ENCODE measurements around the gene PF4V1. TPM values are rescaled to one million over a fixed set of nuclear protein-coding genes. Genes with fewer than 3 reads are reported as not detected.
A peak's percentile ranks its signal among the peaks of the same experiment; 100 is the strongest.

Gene PF4V1
- total and polyA plus RNA-seq, 9 of the 15 experiments (the other 6 are each of a cell fraction or from before 2014, with no cell fraction given): not detected

DNA sequence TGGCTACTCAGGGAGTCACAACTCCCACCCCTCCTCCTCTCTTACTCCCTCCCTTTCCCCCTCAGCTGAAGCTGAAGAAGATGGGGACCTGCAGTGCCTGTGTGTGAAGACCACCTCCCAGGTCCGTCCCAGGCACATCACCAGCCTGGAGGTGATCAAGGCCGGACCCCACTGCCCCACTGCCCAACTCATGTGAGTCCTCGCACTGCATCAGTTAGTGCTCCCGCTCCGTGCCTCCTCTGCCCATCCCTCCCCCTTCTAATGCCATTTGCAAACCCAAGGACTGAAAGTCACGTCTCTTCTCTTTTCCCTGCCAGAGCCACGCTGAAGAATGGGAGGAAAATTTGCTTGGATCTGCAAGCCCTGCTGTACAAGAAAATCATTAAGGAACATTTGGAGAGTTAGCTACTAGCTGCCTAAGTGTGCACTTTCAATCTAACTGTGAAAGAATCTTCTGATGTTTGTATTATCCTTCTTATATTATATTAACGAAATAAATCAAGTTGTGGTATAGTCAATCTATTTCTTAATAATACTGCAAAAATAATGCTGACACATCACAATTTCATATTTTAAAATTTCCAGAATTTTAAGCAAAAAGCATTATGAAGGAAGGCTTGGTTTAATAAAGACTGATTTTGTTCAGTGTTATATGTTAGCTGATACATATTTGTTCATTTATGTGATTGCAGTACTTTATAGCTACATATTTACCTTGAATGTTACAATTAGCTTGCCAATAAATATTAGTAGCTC, 800 bp downstream of the PF4V1 start (continued):
- TF ChIP-seq ARID3A (IDR thresholded peaks at IDR 0.05; ENCODE audit: borderline replicate concordance, low read depth, low read length): no peak
- TF ChIP-seq, protein P1, sequence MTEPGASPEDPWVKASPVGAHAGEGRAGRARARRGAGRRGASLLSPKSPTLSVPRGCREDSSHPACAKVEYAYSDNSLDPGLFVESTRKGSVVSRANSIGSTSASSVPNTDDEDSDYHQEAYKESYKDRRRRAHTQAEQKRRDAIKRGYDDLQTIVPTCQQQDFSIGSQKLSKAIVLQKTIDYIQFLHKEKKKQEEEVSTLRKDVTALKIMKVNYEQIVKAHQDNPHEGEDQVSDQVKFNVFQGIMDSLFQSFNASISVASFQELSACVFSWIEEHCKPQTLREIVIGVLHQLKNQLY (CRISPR knock-in tag; conservative IDR thresholded peaks at IDR 0.05): no peak
- TF ChIP-seq ARID3B (CRISPR knock-in tag; IDR thresholded peaks at IDR 0.05; ENCODE audit: borderline replicate concordance): no peak
- TF ChIP-seq, protein P2, sequence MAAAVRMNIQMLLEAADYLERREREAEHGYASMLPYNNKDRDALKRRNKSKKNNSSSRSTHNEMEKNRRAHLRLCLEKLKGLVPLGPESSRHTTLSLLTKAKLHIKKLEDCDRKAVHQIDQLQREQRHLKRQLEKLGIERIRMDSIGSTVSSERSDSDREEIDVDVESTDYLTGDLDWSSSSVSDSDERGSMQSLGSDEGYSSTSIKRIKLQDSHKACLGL (CRISPR knock-in tag; IDR thresholded peaks at IDR 0.05; ENCODE audit: borderline replicate concordance, poor library complexity, severe bottlenecking): no peak
- no peak for TF ChIP-seq CCNT2 (IDR thresholded peaks at IDR 0.05; ENCODE audit: borderline replicate concordance, extremely low read depth, insufficient read length, low read depth, low read length)
- TF ChIP-seq C11orf30 (IDR thresholded peaks at IDR 0.05; ENCODE audit: low read depth): peak; percentile 90
- TF ChIP-seq, protein P3, sequence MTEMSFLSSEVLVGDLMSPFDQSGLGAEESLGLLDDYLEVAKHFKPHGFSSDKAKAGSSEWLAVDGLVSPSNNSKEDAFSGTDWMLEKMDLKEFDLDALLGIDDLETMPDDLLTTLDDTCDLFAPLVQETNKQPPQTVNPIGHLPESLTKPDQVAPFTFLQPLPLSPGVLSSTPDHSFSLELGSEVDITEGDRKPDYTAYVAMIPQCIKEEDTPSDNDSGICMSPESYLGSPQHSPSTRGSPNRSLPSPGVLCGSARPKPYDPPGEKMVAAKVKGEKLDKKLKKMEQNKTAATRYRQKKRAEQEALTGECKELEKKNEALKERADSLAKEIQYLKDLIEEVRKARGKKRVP (CRISPR knock-in tag; IDR thresholded peaks at IDR 0.05): no peak
- TF ChIP-seq TAF1 (IDR thresholded peaks at IDR 0.05; ENCODE audit: control insufficient read depth, extremely low read depth, insufficient read depth, low read length, severe bottlenecking): no peak
- peak; percentile 96 for TF ChIP-seq MAFF (IDR thresholded peaks at IDR 0.05; ENCODE audit: low read length)
- TF ChIP-seq IRF9 (tag; IDR thresholded peaks at IDR 0.05): no peak
- TF ChIP-seq ATF2 (CRISPR knock-in tag; IDR thresholded peaks at IDR 0.05): no peak
- TF ChIP-seq MCM2 (IDR thresholded peaks at IDR 0.05; ENCODE audit: low read depth): no peak
- no peak for TF ChIP-seq HNRNPL (IDR thresholded peaks at IDR 0.05; ENCODE audit: low read depth, low read length)
- TF ChIP-seq, protein P4, sequence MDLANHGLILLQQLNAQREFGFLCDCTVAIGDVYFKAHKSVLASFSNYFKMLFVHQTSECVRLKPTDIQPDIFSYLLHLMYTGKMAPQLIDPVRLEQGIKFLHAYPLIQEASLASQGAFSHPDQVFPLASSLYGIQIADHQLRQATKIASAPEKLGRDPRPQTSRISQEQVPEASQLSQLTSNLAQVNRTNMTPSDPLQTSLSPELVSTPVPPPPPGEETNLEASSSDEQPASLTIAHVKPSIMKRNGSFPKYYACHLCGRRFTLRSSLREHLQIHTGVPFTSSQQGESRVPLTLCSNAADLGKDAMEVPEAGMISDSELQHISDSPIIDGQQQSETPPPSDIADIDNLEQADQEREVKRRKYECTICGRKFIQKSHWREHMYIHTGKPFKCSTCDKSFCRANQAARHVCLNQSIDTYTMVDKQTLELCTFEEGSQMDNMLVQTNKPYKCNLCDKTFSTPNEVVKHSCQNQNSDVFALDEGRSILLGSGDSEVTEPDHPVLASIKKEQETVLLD (IDR thresholded peaks at IDR 0.05): no peak
